ENCODE data around the gene CABLES1. TPM values are rescaled to one million over a fixed set of nuclear protein-coding genes. Genes with fewer than 3 reads are reported as not detected.

CABLES1 gene
- polyA plus RNA-seq, 1 donor (not counting 4 experiments of a cell fraction or from before 2014, with no cell fraction given) = 1.00 TPM

DNA sequence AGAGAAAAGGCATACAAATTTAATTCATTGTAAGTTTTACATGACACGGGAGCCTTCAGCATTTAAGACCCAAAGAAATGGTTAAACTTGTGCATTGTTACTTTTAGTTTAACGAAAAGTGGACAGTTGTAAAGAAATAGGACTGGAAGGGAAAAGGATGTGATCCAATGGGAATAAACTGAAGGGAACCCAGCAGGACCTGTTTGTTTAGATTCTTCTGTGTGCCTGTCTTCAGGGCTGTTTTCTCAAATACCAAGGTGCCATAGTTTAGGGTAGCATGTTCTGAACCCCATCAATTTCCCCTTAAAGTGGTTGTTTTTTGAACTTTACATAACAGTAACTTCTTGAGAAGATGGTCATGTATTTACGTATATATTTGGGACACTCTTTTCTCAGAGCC is 30.3 kb upstream of the CABLES1 start:
- no peaks in the 10 kb centered on the region for H3K79me2 ChIP-seq (ENCODE audit: control insufficient read depth, insufficient read depth, low read length)
- no peak overlapping the region for H3K4me3 ChIP-seq (ENCODE audit: control insufficient read depth in 2 of 3, extremely low read depth in 1 of 3, insufficient read depth in 2 of 3, low read depth in 1 of 3, low read length in 3 of 3)
- H3K27ac ChIP-seq (ENCODE audit: control insufficient read depth, insufficient read depth, low read length) = no peak overlapping the region
- peaks cover 36% of the 10 kb centered on the region for H3K4me1 ChIP-seq (ENCODE audit: control insufficient read depth, extremely low read depth, insufficient read depth, low read length)
- no peaks in the 10 kb centered on the region for H3K27me3 ChIP-seq (ENCODE audit: control insufficient read depth, extremely low read depth, insufficient read depth, low read length)
- FAIRE-seq = no peak
- TF ChIP-seq EZH2 (IDR thresholded peaks at IDR 0.05; ENCODE audit: low read length) = no peak
- TF ChIP-seq, protein P1, sequence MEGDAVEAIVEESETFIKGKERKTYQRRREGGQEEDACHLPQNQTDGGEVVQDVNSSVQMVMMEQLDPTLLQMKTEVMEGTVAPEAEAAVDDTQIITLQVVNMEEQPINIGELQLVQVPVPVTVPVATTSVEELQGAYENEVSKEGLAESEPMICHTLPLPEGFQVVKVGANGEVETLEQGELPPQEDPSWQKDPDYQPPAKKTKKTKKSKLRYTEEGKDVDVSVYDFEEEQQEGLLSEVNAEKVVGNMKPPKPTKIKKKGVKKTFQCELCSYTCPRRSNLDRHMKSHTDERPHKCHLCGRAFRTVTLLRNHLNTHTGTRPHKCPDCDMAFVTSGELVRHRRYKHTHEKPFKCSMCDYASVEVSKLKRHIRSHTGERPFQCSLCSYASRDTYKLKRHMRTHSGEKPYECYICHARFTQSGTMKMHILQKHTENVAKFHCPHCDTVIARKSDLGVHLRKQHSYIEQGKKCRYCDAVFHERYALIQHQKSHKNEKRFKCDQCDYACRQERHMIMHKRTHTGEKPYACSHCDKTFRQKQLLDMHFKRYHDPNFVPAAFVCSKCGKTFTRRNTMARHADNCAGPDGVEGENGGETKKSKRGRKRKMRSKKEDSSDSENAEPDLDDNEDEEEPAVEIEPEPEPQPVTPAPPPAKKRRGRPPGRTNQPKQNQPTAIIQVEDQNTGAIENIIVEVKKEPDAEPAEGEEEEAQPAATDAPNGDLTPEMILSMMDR (optimal IDR thresholded peaks at IDR 0.05 in 1 of 3, IDR thresholded peaks at IDR 0.05 in 1 of 3, conservative IDR thresholded peaks at IDR 0.05 in 1 of 3; ENCODE audit: extremely low read depth in 1 of 3, insufficient read depth in 2 of 3, low read length in 3 of 3) = no peak
- H2AFZ ChIP-seq (ENCODE audit: control insufficient read depth, low read length) = no peak overlapping the region
- no peaks in the 10 kb centered on the region for H3K9me1 ChIP-seq (ENCODE audit: control insufficient read depth, extremely low read depth, insufficient read depth, low read length)
- no peak overlapping the region for H3K4me2 ChIP-seq (ENCODE audit: control insufficient read depth, extremely low read depth, insufficient read depth, low read depth, low read length)
- H3K36me3 ChIP-seq (ENCODE audit: control insufficient read depth in 2 of 2, extremely low read depth in 1 of 2, insufficient read depth in 2 of 2, low read length in 2 of 2) = no peaks in the 10 kb centered on the region
- DNase-seq (ENCODE audit: low read depth, low spot score) = no peak
- no peaks in the 10 kb centered on the region for H3K9me3 ChIP-seq (ENCODE audit: control insufficient read depth, low read depth, low read length)
- dilution Hi-C loops (cut with MboI; ENCODE audit: extremely low pct_ligation_motif_present, low sequenced_read_pairs) = no loop called here
- H3K9ac ChIP-seq (ENCODE audit: control insufficient read depth, extremely low read depth, insufficient read depth, low read length) = no peak overlapping the region
- no peaks in the 10 kb centered on the region for H4K20me1 ChIP-seq (ENCODE audit: control insufficient read depth, extremely low read depth, insufficient read depth, low read length)

GRCh38 chr18:23105581-23106219 is 29.6 kb upstream of the CABLES1 start:
- TF ChIP-seq EZH2 (IDR thresholded peaks at IDR 0.05; ENCODE audit: low read length) = no peak
- TF ChIP-seq, protein P1 (optimal IDR thresholded peaks at IDR 0.05 in 1 of 3, IDR thresholded peaks at IDR 0.05 in 1 of 3, conservative IDR thresholded peaks at IDR 0.05 in 1 of 3; ENCODE audit: extremely low read depth in 1 of 3, insufficient read depth in 2 of 3, low read length in 3 of 3) = no peak
- Histone ChIP-seq H3K9ac (ENCODE audit: control insufficient read depth, extremely low read depth, insufficient read depth, low read length) (peak overlapping the region; percentile 72), H3K36me3 (ENCODE audit: control insufficient read depth in 2 of 2, extremely low read depth in 1 of 2, insufficient read depth in 2 of 2, low read length in 2 of 2) (no peaks in the 10 kb centered on the region), H4K20me1 (ENCODE audit: control insufficient read depth, extremely low read depth, insufficient read depth, low read length) (no peaks in the 10 kb centered on the region), H3K79me2 (ENCODE audit: control insufficient read depth, insufficient read depth, low read length) (no peaks in the 10 kb centered on the region), H3K4me3 (ENCODE audit: control insufficient read depth in 2 of 3, extremely low read depth in 1 of 3, insufficient read depth in 2 of 3, low read depth in 1 of 3, low read length in 3 of 3) (no peak overlapping the region), H3K9me1 (ENCODE audit: control insufficient read depth, extremely low read depth, insufficient read depth, low read length) (no peaks in the 10 kb centered on the region), H3K27me3 (ENCODE audit: control insufficient read depth, extremely low read depth, insufficient read depth, low read length) (no peaks in the 10 kb centered on the region), H3K4me2 (ENCODE audit: control insufficient read depth, extremely low read depth, insufficient read depth, low read depth, low read length) (peak overlapping the region; percentile 76), H3K9me3 (ENCODE audit: control insufficient read depth, low read depth, low read length) (no peaks in the 10 kb centered on the region), H3K4me1 (ENCODE audit: control insufficient read depth, extremely low read depth, insufficient read depth, low read length) (peaks cover 36% of the 10 kb centered on the region), H3K27ac (ENCODE audit: control insufficient read depth, insufficient read depth, low read length) (peak overlapping the region; percentile 83), H2AFZ (ENCODE audit: control insufficient read depth, low read length) (peak overlapping the region; percentile 1)
- DNase-seq (ENCODE audit: low read depth, low spot score) (no peak), FAIRE-seq (peak; percentile 43)
- dilution Hi-C loops (cut with MboI; ENCODE audit: extremely low pct_ligation_motif_present, low sequenced_read_pairs) = no loop called here

All from keratinocyte (primary cell).